Cardiac muscle cell (in vitro differentiated cells and primary cell): Measurements from ENCODE around the gene PRR5. TPM values are rescaled to one million over a fixed set of nuclear protein-coding genes. Genes with fewer than 3 reads are reported as not detected.

Source experiments
- DNase-seq, 2 donors: peaks; one replicate each; pipeline versions ENCODE4 v3.0.0 to v3.0.0-alpha.2; 2010 to 2017; ENCODE audit warnings: low read depth in 1 of 2, low spot score in 1 of 2
- H3K27ac ChIP-seq: fragments of 200-600 bp; sonication (generic); 2 replicates; pipeline ENCODE4 v1.5.1; 2016
- H3K27me3 ChIP-seq: fragments of 200-600 bp; sonication (generic); 2 replicates; pipeline ENCODE4 v1.6.0; 2016; ENCODE audit warnings: control low read depth
- H3K36me3 ChIP-seq: fragments of 200-600 bp; sonication (generic); 2 replicates; pipeline ENCODE4 v1.5.1; 2016; ENCODE audit warnings: control low read depth
- H3K4me1 ChIP-seq: fragments of 200-600 bp; sonication (generic); 2 replicates; pipeline ENCODE4 v1.8.1; 2017; ENCODE audit warnings: low read depth, mild to moderate bottlenecking, mixed run types
- H3K4me3 ChIP-seq: fragments of 200-600 bp; sonication (generic); 2 replicates; pipeline ENCODE4 v1.5.1; 2016; ENCODE audit warnings: mild to moderate bottlenecking
- H3K9me3 ChIP-seq: fragments of 200-600 bp; sonication (generic); 2 replicates; pipeline ENCODE4 v1.5.1; 2017; ENCODE audit warnings: low read depth, mild to moderate bottlenecking, control low read depth
- polyA plus RNA-seq: library from polyadenylated mRNA; unstranded; fragments of >200 nt; fragmentation: Nextera tagmentation; extraction: Ambion mirVana; gene quantifications from 2 replicates; pipeline ENCODE4 v1.2.1, GENCODE V29; 2016
- total RNA-seq: library from RNA; depleted of rRNA; stranded (reverse); fragments of >200 nt; gene quantifications from 2 replicates; pipeline ENCODE4 v1.2.3, GENCODE V29; 2016
- TF ChIP-seq, protein P1 (sequence below): IDR thresholded peaks from 2 replicates; pipeline ENCODE4 v1.5.1; 2012; ENCODE audit warnings: low read depth, mild to moderate bottlenecking, low read length

PRR5 gene
- total and polyA plus RNA-seq, 2 experiments from 2014 or later = 36.5 to 41.7 TPM

DNA sequence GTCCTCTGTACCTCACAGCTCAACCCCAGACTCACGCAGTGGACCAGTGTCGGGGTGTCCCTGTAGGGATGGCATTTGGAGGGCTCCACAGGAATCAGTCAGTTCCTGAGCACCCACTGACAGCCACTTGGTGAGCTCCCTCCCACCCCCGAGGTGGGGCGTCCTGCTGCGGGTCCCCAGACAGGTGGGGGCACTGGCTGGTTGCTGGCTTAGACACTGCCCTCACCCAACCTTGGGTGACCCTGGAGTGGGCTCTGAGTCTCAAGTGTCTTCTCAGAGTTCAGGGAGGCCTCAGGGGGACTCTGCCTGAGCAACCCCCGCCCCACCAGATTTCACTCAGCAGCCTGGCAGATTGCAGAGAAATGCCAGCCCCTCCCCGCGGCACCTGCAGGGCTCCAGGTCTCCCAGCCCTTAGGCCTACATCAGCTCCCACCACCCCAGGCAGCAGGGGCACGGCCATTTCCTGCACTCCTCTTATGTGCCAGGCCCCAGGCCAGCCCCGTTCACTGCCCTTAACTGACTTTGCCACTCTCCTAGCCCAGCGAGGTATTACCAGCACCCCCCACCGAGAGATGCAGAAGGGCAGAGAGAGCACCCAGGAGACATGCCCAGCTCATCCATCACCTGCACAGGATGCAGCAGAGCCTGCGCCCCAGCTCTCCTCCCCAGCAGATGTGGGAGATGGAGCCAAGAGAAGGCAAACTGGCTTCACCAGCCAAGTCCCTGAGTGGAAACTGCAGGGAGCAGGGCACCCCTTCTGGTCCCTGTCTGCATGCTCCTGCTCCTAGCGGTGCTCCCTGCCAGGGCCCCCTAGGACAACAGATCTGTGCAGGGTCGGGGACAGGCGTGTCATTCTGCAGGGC lies 2.4 kb downstream of the PRR5 start:
- TF ChIP-seq, protein P1, sequence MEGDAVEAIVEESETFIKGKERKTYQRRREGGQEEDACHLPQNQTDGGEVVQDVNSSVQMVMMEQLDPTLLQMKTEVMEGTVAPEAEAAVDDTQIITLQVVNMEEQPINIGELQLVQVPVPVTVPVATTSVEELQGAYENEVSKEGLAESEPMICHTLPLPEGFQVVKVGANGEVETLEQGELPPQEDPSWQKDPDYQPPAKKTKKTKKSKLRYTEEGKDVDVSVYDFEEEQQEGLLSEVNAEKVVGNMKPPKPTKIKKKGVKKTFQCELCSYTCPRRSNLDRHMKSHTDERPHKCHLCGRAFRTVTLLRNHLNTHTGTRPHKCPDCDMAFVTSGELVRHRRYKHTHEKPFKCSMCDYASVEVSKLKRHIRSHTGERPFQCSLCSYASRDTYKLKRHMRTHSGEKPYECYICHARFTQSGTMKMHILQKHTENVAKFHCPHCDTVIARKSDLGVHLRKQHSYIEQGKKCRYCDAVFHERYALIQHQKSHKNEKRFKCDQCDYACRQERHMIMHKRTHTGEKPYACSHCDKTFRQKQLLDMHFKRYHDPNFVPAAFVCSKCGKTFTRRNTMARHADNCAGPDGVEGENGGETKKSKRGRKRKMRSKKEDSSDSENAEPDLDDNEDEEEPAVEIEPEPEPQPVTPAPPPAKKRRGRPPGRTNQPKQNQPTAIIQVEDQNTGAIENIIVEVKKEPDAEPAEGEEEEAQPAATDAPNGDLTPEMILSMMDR = no peak

DNA sequence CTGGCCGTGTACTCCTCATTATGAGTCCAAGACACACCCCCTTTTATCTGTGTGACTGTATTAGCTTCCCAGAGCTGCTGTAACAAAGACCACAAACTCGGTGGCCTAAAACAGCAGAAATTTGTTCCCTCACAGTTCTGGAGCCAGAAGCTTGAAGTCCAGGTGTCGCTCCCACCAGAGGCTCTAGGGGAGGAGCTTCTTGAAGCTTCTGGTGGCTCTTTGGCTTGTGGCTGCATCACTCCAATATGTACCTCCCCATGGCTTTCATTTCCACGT lies 3.0 kb downstream of the PRR5 start:
- no peak overlapping the region for H3K27ac ChIP-seq
- H3K36me3 ChIP-seq = no peaks in the 10 kb centered on the region
- H3K9me3 ChIP-seq = no peaks in the 10 kb centered on the region
- H3K4me3 ChIP-seq = no peak overlapping the region
- TF ChIP-seq, protein P1 = no peak
- DNase-seq = no peak
- H3K4me1 ChIP-seq = peaks cover 7% of the 10 kb centered on the region
- H3K27me3 ChIP-seq = no peaks in the 10 kb centered on the region

More for the DNA sequence above, 2.4 kb downstream of the PRR5 start:
- Histone ChIP-seq H3K4me1 (peaks cover 7% of the 10 kb centered on the region), H3K9me3 (no peaks in the 10 kb centered on the region), H3K27me3 (no peaks in the 10 kb centered on the region), H3K36me3 (no peaks in the 10 kb centered on the region), H3K4me3 (no peak overlapping the region), H3K27ac (no peak overlapping the region)
- no peak for DNase-seq

DNA sequence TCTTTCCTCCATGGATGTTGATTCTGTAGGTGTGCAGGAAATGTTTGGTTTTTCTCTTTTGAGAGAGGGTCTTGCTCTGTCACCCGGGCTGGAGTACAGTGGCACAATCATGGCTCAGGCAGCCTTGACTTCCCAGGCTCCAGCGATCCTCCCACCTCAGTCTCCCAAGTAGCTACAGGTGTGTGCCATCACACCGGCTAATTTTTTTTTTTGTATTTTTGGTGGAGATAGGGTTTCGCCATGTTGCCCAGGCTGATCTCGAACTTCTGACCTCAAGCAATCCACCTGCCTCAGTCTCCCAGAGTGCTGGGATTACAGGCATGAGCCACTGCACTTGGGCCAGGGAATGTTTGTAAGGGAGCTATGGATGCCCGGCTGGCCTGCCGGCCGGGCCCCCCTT lies 4.5 kb downstream of the PRR5 start:
- Histone ChIP-seq H3K4me3 (no peak overlapping the region), H3K27ac (no peak overlapping the region), H3K36me3 (no peaks in the 10 kb centered on the region), H3K27me3 (no peaks in the 10 kb centered on the region), H3K9me3 (no peaks in the 10 kb centered on the region), H3K4me1 (peaks cover 13% of the 10 kb centered on the region)
- no peak for DNase-seq
- TF ChIP-seq, protein P1 = no peak

DNA sequence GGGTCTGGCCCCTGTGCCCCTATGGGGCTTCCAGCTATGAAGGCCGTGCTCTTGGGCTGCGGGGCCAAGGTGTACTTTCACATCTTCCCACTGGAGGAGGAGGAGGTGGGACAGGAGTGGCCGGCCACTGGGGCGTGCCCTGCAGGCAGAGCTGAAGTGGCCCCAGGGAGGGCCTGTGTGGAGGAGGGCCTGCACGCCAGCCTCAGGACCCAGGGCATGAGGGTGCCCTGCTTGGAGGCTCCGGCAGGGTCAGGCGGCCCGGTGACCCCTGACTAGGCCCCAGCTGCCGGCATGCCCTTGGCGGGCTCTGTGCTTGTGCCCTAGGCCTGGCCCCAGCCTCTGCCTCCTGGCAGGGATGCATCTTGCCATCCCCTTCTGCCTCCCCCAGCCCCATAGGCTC lies 5.2 kb downstream of the PRR5 start:
- Histone ChIP-seq H3K4me1 (peaks cover 13% of the 10 kb centered on the region), H3K9me3 (no peaks in the 10 kb centered on the region), H3K27me3 (no peaks in the 10 kb centered on the region), H3K27ac (no peak overlapping the region), H3K4me3 (no peak overlapping the region), H3K36me3 (no peaks in the 10 kb centered on the region)
- TF ChIP-seq, protein P1 = no peak
- DNase-seq = no peak

DNA sequence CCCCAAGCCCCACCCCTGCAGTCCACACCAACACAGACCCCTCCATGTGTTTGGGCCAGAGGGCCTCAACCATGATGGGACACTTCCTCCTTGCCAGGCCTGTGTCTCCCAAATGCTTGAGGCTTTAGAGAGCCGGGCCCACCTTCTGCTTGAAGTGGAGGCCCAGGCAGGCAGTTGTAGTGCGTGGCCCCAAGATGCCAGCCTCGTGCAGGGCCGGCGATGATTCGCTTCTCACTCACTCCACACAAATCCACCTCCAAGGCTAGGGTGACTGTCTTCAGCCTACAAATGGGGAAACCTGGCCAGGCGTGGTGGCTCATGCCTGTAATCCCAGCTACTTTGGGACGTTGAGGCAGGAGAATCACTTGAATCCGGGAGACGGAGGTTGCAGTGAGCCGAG lies 5.7 kb downstream of the PRR5 start:
- peaks cover 13% of the 10 kb centered on the region for H3K4me1 ChIP-seq
- H3K4me3 ChIP-seq = no peak overlapping the region
- no peak overlapping the region for H3K27ac ChIP-seq
- H3K9me3 ChIP-seq = no peaks in the 10 kb centered on the region
- no peak for DNase-seq
- TF ChIP-seq, protein P1 = no peak
- no peaks in the 10 kb centered on the region for H3K27me3 ChIP-seq
- H3K36me3 ChIP-seq = no peaks in the 10 kb centered on the region
